HCT116 (cell line): ENCODE results near the gene EPHA10. TPM values are rescaled to one million over a fixed set of nuclear protein-coding genes. Genes with fewer than 3 reads are reported as not detected.

Experiments used
- ATAC-seq: fragments of 200-7000 bp; cut with Tn5 transposase; 2 replicates; pipeline ENCODE4 v1.9.1; 2020; ENCODE audit warnings: mild to moderate bottlenecking, moderate library complexity
- BruUV-seq: library from RNA; stranded (reverse); fragments of 400-500 nt; replicated peaks from 2 replicates; lab custom pipeline; 2021; lab: Mats Ljungman, UMichigan
- CTCF ChIA-PET: fragments of 300-600 bp; sonication (Branson Sonifier 250); formaldehyde crosslinking; loops from one replicate; lab custom pipeline; 2021; ENCODE audit warnings: antibody characterized with exemption; lab: Charles Lee
- POLR2A ChIA-PET: fragments of 300-600, 350-600 bp; sonication (Branson Sonifier 250); formaldehyde crosslinking; loops from one replicate; lab custom pipeline; 2021; ENCODE audit warnings: antibody characterized with exemption; lab: Charles Lee
- RAD21 ChIA-PET, 2 experiments: fragments of 300-600 bp; sonication (Branson Sonifier 250); formaldehyde crosslinking; loops; one replicate each; lab custom pipeline; 2023; ENCODE audit warnings: low total read pairs in 2 of 2; ENCODE audit not compliant: uncharacterized antibody in 2 of 2, unreplicated experiment in 2 of 2, low non-redundant PET in 1 of 2; lab: Charles Lee
- DNase-seq: peaks from one replicate; pipeline ENCODE4 v3.0.0-alpha.2; 2010; ENCODE audit warnings: low read depth, low spot score
- H2AFZ ChIP-seq: fragments of 200-600 bp; shearing (Covaris generic), sonication (generic); 2 replicates; pipeline ENCODE4 v1.6.1; 2017; ENCODE audit warnings: low read depth, mixed run types, mixed read lengths, antibody characterized with exemption, low read length; ENCODE audit not compliant: poor library complexity, severe bottlenecking
- H3K27ac ChIP-seq: 2 replicates; pipeline ENCODE4 v1.5.1; 2012; ENCODE audit warnings: low read depth, low read length
- H3K27me3 ChIP-seq: fragments of 200-600 bp; sonication (generic); 2 replicates; pipeline ENCODE4 v1.6.1; 2016; ENCODE audit warnings: mixed run types, low read length, mixed read lengths; ENCODE audit not compliant: insufficient read depth
- H3K36me3 ChIP-seq, 2 experiments: fragments of 200-500 bp in 1 of 2; fragments of 200-600 bp in 1 of 2; sonication (Bioruptor generic) in 1 of 2; sonication (generic) in 1 of 2; 2 replicates each; pipeline versions ENCODE4 v1.5.1 to v1.6.1; 2014 to 2016; ENCODE audit warnings: low read length in 2 of 2, inconsistent platforms in 1 of 2, mixed read lengths in 1 of 2, mixed run types in 1 of 2; ENCODE audit not compliant: insufficient read depth in 2 of 2, control insufficient read depth in 1 of 2
- H3K4me1 ChIP-seq, 2 experiments: fragments of 200-600 bp in 1 of 2; sonication (generic) in 1 of 2; 2 replicates each; pipeline versions ENCODE4 v1.5.1 to v1.6.1; 2012 to 2017; ENCODE audit warnings: low read length in 2 of 2, inconsistent platforms in 1 of 2, mild to moderate bottlenecking in 1 of 2, mixed read lengths in 1 of 2, mixed run types in 1 of 2, moderate library complexity in 1 of 2; ENCODE audit not compliant: insufficient read depth in 2 of 2, control insufficient read depth in 1 of 2
- H3K4me2 ChIP-seq: fragments of 200-600 bp; sonication (generic); 2 replicates; pipeline ENCODE4 v1.6.1; 2017; ENCODE audit warnings: mixed run types, low read length, mixed read lengths
- H3K4me3 ChIP-seq, 2 experiments: fragments of 200-600 bp in 1 of 2; sonication (generic) in 1 of 2; replicated peaks in 1 of 2; 2 replicates each; pipeline ENCODE4 v1.5.1; 2011 to 2016; ENCODE audit warnings: low read length in 2 of 2, control low read depth in 1 of 2, low read depth in 1 of 2, mild to moderate bottlenecking in 1 of 2, mixed read lengths in 1 of 2, mixed run types in 1 of 2
- H3K79me2 ChIP-seq: fragments of 200-600 bp; sonication (generic); 2 replicates; pipeline ENCODE4 v1.6.1; 2017; ENCODE audit warnings: mild to moderate bottlenecking, mixed run types, low read length, moderate library complexity, mixed read lengths; ENCODE audit not compliant: insufficient read depth
- H3K9ac ChIP-seq: fragments of 200-600 bp; sonication (generic); 2 replicates; pipeline ENCODE4 v1.6.1; 2016; ENCODE audit warnings: low read length, mixed read lengths
- H3K9me2 ChIP-seq: fragments of 200-600 bp; sonication (generic), shearing (Covaris generic); 2 replicates; pipeline ENCODE4 v1.6.1; 2017; ENCODE audit warnings: mixed run types, mild to moderate bottlenecking, moderate library complexity; ENCODE audit not compliant: insufficient read depth
- H3K9me3 ChIP-seq, 2 experiments: fragments of 200-500 bp in 1 of 2; fragments of 200-600 bp in 1 of 2; sonication (Bioruptor generic) in 1 of 2; sonication (generic) in 1 of 2; 2 replicates each; pipeline ENCODE4 v1.6.1; 2014 to 2017; ENCODE audit warnings: low read length in 2 of 2, mixed read lengths in 2 of 2, inconsistent platforms in 1 of 2, low read depth in 1 of 2, mild to moderate bottlenecking in 1 of 2, mixed run types in 1 of 2, moderate library complexity in 1 of 2; ENCODE audit not compliant: control insufficient read depth in 1 of 2, insufficient read depth in 1 of 2
- H4K20me1 ChIP-seq: fragments of 200-600 bp; sonication (generic), shearing (Covaris generic); 2 replicates; pipeline ENCODE4 v1.6.1; 2017; ENCODE audit warnings: mixed run types, mild to moderate bottlenecking, moderate library complexity; ENCODE audit not compliant: insufficient read depth
- ATF3 ChIP-seq: IDR thresholded peaks from 2 replicates; pipeline ENCODE4 v1.6.1; 2012
- CBX3 ChIP-seq: IDR thresholded peaks from 2 replicates; pipeline ENCODE4 v1.6.1; 2012; ENCODE audit warnings: low read depth
- EGR1 ChIP-seq: IDR thresholded peaks from 2 replicates; pipeline ENCODE4 v1.6.1; 2012; ENCODE audit warnings: low read depth
- ELF1 ChIP-seq: IDR thresholded peaks from 2 replicates; pipeline ENCODE4 v1.6.1; 2012; ENCODE audit warnings: low read depth, borderline replicate concordance
- EZH2 ChIP-seq: fragments of 200-600 bp; sonication (generic); IDR thresholded peaks from 2 replicates; pipeline ENCODE4 v1.6.1; 2017; ENCODE audit warnings: antibody characterized with exemption, mixed run types
- EZH2phosphoT487 ChIP-seq: fragments of 200-600 bp; IDR thresholded peaks from 2 replicates; pipeline ENCODE4 v1.6.1; 2018; ENCODE audit warnings: antibody characterized with exemption, borderline replicate concordance
- JUND ChIP-seq: IDR thresholded peaks from 2 replicates; pipeline ENCODE4 v1.6.1; 2012
- POLR2A ChIP-seq: IDR thresholded peaks from 2 replicates; pipeline ENCODE4 v1.7.0; 2011; ENCODE audit warnings: borderline replicate concordance; ENCODE audit not compliant: insufficient read depth, insufficient read length; ENCODE audit errors: extremely low read depth
- SP1 ChIP-seq: IDR thresholded peaks from 2 replicates; pipeline ENCODE4 v1.6.1; 2012; ENCODE audit warnings: low read depth
- SRF ChIP-seq: IDR thresholded peaks from 2 replicates; pipeline ENCODE4 v1.6.1; 2012; ENCODE audit warnings: low read depth
- TCF7L2 ChIP-seq: IDR thresholded peaks from 2 replicates; pipeline ENCODE4 v1.7.0; 2011; ENCODE audit warnings: borderline replicate concordance, inconsistent platforms; ENCODE audit not compliant: insufficient read depth, insufficient read length; ENCODE audit errors: extremely low read depth
- intact Hi-C: fragments of 100-400 bp; cut with micrococcal nuclease; formaldehyde crosslinking; loops from 2 replicates; pipeline ENCODE4 v1.10.0; 2022
- total RNA-seq: library from RNA; stranded (reverse); gene quantifications from one replicate; pipeline ENCODE4 v1.2.1, GENCODE V29; 2021; ENCODE audit not compliant: unreplicated experiment
- TF ChIP-seq, protein P1 (sequence below): IDR thresholded peaks from 2 replicates; pipeline ENCODE4 v1.6.1; 2012; ENCODE audit warnings: low read depth

Gene EPHA10
- total RNA-seq, 1 experiment from 2014 or later = 6.5 TPM

DNA sequence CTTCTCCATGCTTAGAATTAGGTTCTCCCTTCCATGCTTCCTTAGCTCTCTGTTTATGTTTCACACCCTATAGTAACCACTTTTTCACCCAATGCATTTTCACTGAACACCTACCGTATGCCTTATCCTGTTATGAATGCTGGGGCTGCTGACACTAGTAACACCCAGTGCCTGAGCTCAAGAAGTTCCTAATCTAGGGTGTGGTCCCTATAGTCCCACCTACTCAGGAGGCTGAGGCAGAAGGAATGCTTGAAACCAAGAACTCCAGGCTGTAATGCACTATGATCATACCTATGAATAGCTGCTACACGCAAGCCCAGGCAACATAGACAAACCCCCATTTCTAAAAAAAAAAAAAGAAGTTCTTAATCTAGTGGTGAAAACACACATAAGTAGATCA lies 5.5 kb downstream of the EPHA10 start (continued):
- TF ChIP-seq, protein P1, sequence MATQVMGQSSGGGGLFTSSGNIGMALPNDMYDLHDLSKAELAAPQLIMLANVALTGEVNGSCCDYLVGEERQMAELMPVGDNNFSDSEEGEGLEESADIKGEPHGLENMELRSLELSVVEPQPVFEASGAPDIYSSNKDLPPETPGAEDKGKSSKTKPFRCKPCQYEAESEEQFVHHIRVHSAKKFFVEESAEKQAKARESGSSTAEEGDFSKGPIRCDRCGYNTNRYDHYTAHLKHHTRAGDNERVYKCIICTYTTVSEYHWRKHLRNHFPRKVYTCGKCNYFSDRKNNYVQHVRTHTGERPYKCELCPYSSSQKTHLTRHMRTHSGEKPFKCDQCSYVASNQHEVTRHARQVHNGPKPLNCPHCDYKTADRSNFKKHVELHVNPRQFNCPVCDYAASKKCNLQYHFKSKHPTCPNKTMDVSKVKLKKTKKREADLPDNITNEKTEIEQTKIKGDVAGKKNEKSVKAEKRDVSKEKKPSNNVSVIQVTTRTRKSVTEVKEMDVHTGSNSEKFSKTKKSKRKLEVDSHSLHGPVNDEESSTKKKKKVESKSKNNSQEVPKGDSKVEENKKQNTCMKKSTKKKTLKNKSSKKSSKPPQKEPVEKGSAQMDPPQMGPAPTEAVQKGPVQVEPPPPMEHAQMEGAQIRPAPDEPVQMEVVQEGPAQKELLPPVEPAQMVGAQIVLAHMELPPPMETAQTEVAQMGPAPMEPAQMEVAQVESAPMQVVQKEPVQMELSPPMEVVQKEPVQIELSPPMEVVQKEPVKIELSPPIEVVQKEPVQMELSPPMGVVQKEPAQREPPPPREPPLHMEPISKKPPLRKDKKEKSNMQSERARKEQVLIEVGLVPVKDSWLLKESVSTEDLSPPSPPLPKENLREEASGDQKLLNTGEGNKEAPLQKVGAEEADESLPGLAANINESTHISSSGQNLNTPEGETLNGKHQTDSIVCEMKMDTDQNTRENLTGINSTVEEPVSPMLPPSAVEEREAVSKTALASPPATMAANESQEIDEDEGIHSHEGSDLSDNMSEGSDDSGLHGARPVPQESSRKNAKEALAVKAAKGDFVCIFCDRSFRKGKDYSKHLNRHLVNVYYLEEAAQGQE = no peak
- TF ChIP-seq EZH2phosphoT487 (no peak), TCF7L2 (no peak), ELF1 (no peak), ATF3 (no peak), JUND (no peak), CBX3 (no peak), POLR2A (no peak), SRF (no peak), EGR1 (no peak), SP1 (no peak)

GRCh38 chr1:37755951-37756560 lies 8.9 kb downstream of the EPHA10 start:
- Histone ChIP-seq H3K9me2 (no peaks in the 10 kb centered on the region), H2AFZ (no peak overlapping the region), H4K20me1 (no peaks in the 10 kb centered on the region), H3K4me1 (peaks cover 5 to 23% of the 10 kb centered on the region in 2 experiments; a peak in 3 of 4 replicates), H3K9ac (no peak overlapping the region), H3K27me3 (peaks cover 25% of the 10 kb centered on the region), H3K4me3 (no peak overlapping the region), H3K4me2 (peak overlapping the region; percentile 29; the same call in 1 of the 2 replicates), H3K9me3 (no peaks in the 10 kb centered on the region), H3K79me2 (no peaks in the 10 kb centered on the region), H3K27ac (no peak overlapping the region), H3K36me3 (no peaks in the 10 kb centered on the region)
- RAD21 ChIA-PET = interaction anchor here in 1 of 2 experiments (0.6 kb wide), 1 partner anchor 9 kb away, joined by 3 read pairs; the partner anchor contains the start of gene EPHA10
- CTCF ChIA-PET = interaction anchor here (1.0 kb wide), 1 partner anchor 10 kb away, joined by 3 read pairs; no protein-coding TSS in a partner anchor
- ATAC-seq = no peak
- no TSS peak for BruUV-seq
- DNase-seq = no peak
- POLR2A ChIA-PET = no interaction called here
- intact Hi-C loops = no loop called here
- TF ChIP-seq EGR1 (no peak), EZH2 (no peak), TCF7L2 (no peak), SRF (no peak)
